Astrocyte (in vitro differentiated cells and primary cell): ENCODE measurements around the gene TRH. TPM values are rescaled to one million over a fixed set of nuclear protein-coding genes. Genes with fewer than 3 reads are reported as not detected.

Experiments
- DNase-seq: peaks from one replicate; pipeline ENCODE4 v3.0.0-alpha.2; 2010; ENCODE audit warnings: low read depth
- FAIRE-seq: peaks from 2 replicates; lab custom pipeline; 2011; peaks lifted over from hg19 to GRCh38; lab: Jason Lieb, UNC
- H2AFZ ChIP-seq: 2 replicates; pipeline ENCODE4 v1.6.0; 2012; ENCODE audit warnings: low read depth, low read length, inconsistent platforms
- H3K27ac ChIP-seq: 2 replicates; pipeline ENCODE4 v1.5.1; 2011; ENCODE audit warnings: low read depth, low read length, inconsistent platforms
- H3K27me3 ChIP-seq: 2 replicates; pipeline ENCODE4 v1.6.0; 2011; ENCODE audit warnings: low read length, inconsistent platforms; ENCODE audit not compliant: insufficient read depth
- H3K36me3 ChIP-seq: 2 replicates; pipeline ENCODE4 v1.5.1; 2011; ENCODE audit warnings: low read length, inconsistent platforms; ENCODE audit not compliant: insufficient read depth
- H3K4me1 ChIP-seq: 2 replicates; pipeline ENCODE4 v1.5.1; 2011; ENCODE audit warnings: low read length, inconsistent platforms; ENCODE audit not compliant: insufficient read depth
- H3K4me2 ChIP-seq: 2 replicates; pipeline ENCODE4 v1.6.0; 2012; ENCODE audit warnings: low read length, inconsistent platforms
- H3K4me3 ChIP-seq: 2 replicates; pipeline ENCODE4 v1.5.1; 2011; ENCODE audit warnings: low read depth, mild to moderate bottlenecking, low read length, inconsistent platforms; ENCODE audit not compliant: insufficient read depth
- H3K79me2 ChIP-seq: 2 replicates; pipeline ENCODE4 v1.6.0; 2012; ENCODE audit warnings: mild to moderate bottlenecking, low read length, inconsistent platforms; ENCODE audit not compliant: insufficient read depth
- H3K9ac ChIP-seq: 2 replicates; pipeline ENCODE4 v1.6.0; 2012; ENCODE audit warnings: mild to moderate bottlenecking, low read length, inconsistent platforms
- H3K9me3 ChIP-seq: 2 replicates; pipeline ENCODE4 v1.5.1; 2012; ENCODE audit warnings: low read depth, mild to moderate bottlenecking, low read length, inconsistent platforms; ENCODE audit not compliant: insufficient read depth
- H4K20me1 ChIP-seq: 2 replicates; pipeline ENCODE4 v1.6.0; 2012; ENCODE audit warnings: low read length, inconsistent platforms; ENCODE audit not compliant: insufficient read depth
- H3K27ac Mint-ChIP-seq: one replicate; pipeline ENCODE4 v1.8.0; 2021; ENCODE audit warnings: mild to moderate bottlenecking, mixed read lengths; ENCODE audit not compliant: unreplicated experiment
- H3K27me3 Mint-ChIP-seq: one replicate; pipeline ENCODE4 v1.8.0; 2021; ENCODE audit warnings: low read depth, mixed read lengths; ENCODE audit not compliant: unreplicated experiment
- H3K36me3 Mint-ChIP-seq: one replicate; pipeline ENCODE4 v1.8.0; 2021; ENCODE audit warnings: low read depth, mixed read lengths; ENCODE audit not compliant: unreplicated experiment
- H3K4me1 Mint-ChIP-seq: one replicate; pipeline ENCODE4 v1.8.0; 2021; ENCODE audit warnings: low read depth, mixed read lengths; ENCODE audit not compliant: unreplicated experiment
- H3K4me3 Mint-ChIP-seq: one replicate; pipeline ENCODE4 v1.8.0; 2021; ENCODE audit warnings: mild to moderate bottlenecking, moderate library complexity, mixed read lengths; ENCODE audit not compliant: unreplicated experiment
- H3K9me3 Mint-ChIP-seq: one replicate; pipeline ENCODE4 v1.8.0; 2021; ENCODE audit warnings: mild to moderate bottlenecking, mixed read lengths; ENCODE audit not compliant: unreplicated experiment
- EZH2 ChIP-seq: IDR thresholded peaks from 2 replicates; pipeline ENCODE4 v1.6.1; 2012; ENCODE audit warnings: mild to moderate bottlenecking, low read length, inconsistent platforms; ENCODE audit not compliant: insufficient read depth
- total RNA-seq: library from RNA; stranded (reverse); gene quantifications from 2 replicates; pipeline ENCODE4 v1.2.1, GENCODE V29; 2021
- TF ChIP-seq, protein P1 (sequence below): IDR thresholded peaks from 2 replicates; pipeline ENCODE4 v1.5.1; 2011; ENCODE audit warnings: low read depth, mild to moderate bottlenecking, inconsistent platforms, low read length, moderate library complexity; ENCODE audit not compliant: insufficient read depth

The TRH gene
- total RNA-seq, 1 donor from 2014 or later: 0.14 TPM

GRCh38 chr3:129984125-129984524 is 9.6 kb downstream of the TRH start:
- Mint-ChIP-seq H3K4me3 (no peak overlapping the region), H3K36me3 (peaks cover 2% of the 10 kb centered on the region), H3K4me1 (no peaks in the 10 kb centered on the region), H3K27ac (no peak overlapping the region), H3K27me3 (peaks cover 71% of the 10 kb centered on the region), H3K9me3 (peaks cover 7% of the 10 kb centered on the region)
- Histone ChIP-seq H3K4me3 (no peak overlapping the region), H2AFZ (no peak overlapping the region), H3K36me3 (no peaks in the 10 kb centered on the region), H3K9me3 (no peaks in the 10 kb centered on the region), H3K27ac (no peak overlapping the region), H4K20me1 (no peaks in the 10 kb centered on the region), H3K4me1 (no peaks in the 10 kb centered on the region), H3K79me2 (no peaks in the 10 kb centered on the region), H3K27me3 (peaks cover 27% of the 10 kb centered on the region), H3K9ac (no peak overlapping the region), H3K4me2 (no peak overlapping the region)
- no peak for DNase-seq
- TF ChIP-seq, protein P1, sequence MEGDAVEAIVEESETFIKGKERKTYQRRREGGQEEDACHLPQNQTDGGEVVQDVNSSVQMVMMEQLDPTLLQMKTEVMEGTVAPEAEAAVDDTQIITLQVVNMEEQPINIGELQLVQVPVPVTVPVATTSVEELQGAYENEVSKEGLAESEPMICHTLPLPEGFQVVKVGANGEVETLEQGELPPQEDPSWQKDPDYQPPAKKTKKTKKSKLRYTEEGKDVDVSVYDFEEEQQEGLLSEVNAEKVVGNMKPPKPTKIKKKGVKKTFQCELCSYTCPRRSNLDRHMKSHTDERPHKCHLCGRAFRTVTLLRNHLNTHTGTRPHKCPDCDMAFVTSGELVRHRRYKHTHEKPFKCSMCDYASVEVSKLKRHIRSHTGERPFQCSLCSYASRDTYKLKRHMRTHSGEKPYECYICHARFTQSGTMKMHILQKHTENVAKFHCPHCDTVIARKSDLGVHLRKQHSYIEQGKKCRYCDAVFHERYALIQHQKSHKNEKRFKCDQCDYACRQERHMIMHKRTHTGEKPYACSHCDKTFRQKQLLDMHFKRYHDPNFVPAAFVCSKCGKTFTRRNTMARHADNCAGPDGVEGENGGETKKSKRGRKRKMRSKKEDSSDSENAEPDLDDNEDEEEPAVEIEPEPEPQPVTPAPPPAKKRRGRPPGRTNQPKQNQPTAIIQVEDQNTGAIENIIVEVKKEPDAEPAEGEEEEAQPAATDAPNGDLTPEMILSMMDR: no peak
- TF ChIP-seq EZH2: no peak
- no peak for FAIRE-seq

DNA sequence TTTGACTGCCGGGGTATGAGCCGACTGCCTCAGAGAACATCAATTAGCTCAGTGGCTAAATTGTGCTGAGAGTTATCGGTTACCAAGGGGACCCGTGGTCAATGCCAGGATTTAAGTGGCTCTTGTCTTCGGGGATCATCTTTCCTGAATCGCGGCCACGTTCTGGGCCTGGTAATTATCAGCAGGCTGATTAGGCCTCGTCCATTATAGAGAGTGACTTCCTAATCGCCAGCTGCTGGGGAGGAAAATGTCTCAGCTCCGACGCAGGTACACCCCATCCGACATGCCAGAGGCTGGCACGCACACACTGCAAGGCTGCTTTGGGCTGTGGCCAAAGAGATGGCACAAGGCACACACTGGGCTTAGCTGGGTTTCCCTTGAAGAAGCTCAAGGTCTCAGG is 10.6 kb downstream of the TRH start:
- DNase-seq (no peak), FAIRE-seq (no peak)
- peaks cover 26% of the 10 kb centered on the region for H3K27me3 ChIP-seq
- H4K20me1 ChIP-seq: no peaks in the 10 kb centered on the region
- no peak overlapping the region for H3K9ac ChIP-seq
- Mint-ChIP-seq H3K9me3 (peaks cover 5% of the 10 kb centered on the region), H3K4me3 (no peak overlapping the region), H3K27me3 (peaks cover 70% of the 10 kb centered on the region), H3K27ac (no peak overlapping the region), H3K36me3 (peaks cover 2% of the 10 kb centered on the region), H3K4me1 (no peaks in the 10 kb centered on the region)
- no peaks in the 10 kb centered on the region for H3K9me3 ChIP-seq
- H2AFZ ChIP-seq: no peak overlapping the region
- no peaks in the 10 kb centered on the region for H3K4me1 ChIP-seq
- H3K27ac ChIP-seq: no peak overlapping the region
- no peaks in the 10 kb centered on the region for H3K36me3 ChIP-seq
- H3K4me3 ChIP-seq: no peak overlapping the region
- no peaks in the 10 kb centered on the region for H3K79me2 ChIP-seq
- TF ChIP-seq EZH2: no peak
- TF ChIP-seq, protein P1: no peak
- H3K4me2 ChIP-seq: no peak overlapping the region

- Histone ChIP-seq H3K36me3 (no peaks in the 10 kb centered on the region), H2AFZ (no peak overlapping the region), H3K27ac (no peak overlapping the region), H3K4me2 (no peak overlapping the region), H3K4me3 (no peak overlapping the region), H3K9ac (no peak overlapping the region), H3K27me3 (peaks cover 25% of the 10 kb centered on the region), H3K79me2 (no peaks in the 10 kb centered on the region), H3K9me3 (no peaks in the 10 kb centered on the region), H4K20me1 (no peaks in the 10 kb centered on the region), H3K4me1 (no peaks in the 10 kb centered on the region)
- no peaks in the 10 kb centered on the region for H3K4me1 Mint-ChIP-seq
- H3K9me3 Mint-ChIP-seq: peaks cover 6% of the 10 kb centered on the region
- peaks cover 55% of the 10 kb centered on the region for H3K27me3 Mint-ChIP-seq
- no peak for TF ChIP-seq EZH2
- TF ChIP-seq, protein P1: no peak
- FAIRE-seq (no peak), DNase-seq (no peak)
- H3K27ac Mint-ChIP-seq: no peak overlapping the region
- no peak overlapping the region for H3K4me3 Mint-ChIP-seq
- H3K36me3 Mint-ChIP-seq: no peaks in the 10 kb centered on the region
These were observed 13.9 kb downstream of the TRH start for GRCh38 chr3:129988429-129988828.
